HG02588 (cell line): ENCODE results near the gene DNAJC4.
A peak's percentile ranks its signal among the peaks of the same experiment; 100 is the strongest.

Experiments used
- ATAC-seq: cut with Tn5 transposase; IDR thresholded peaks from one replicate; pipeline ENCODE4 v1.9.1; 2021; ENCODE audit warnings: mild to moderate bottlenecking, moderate library complexity; ENCODE audit not compliant: unreplicated experiment

Gene DNAJC4, protein sequence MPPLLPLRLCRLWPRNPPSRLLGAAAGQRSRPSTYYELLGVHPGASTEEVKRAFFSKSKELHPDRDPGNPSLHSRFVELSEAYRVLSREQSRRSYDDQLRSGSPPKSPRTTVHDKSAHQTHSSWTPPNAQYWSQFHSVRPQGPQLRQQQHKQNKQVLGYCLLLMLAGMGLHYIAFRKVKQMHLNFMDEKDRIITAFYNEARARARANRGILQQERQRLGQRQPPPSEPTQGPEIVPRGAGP

GRCh38 chr11:64230171-64230984 is at the start of gene DNAJC4:
Gene DNAJC4, plus strand, starts transcription at chr11:64230548. Its CDS starts 307 bp downstream, at chr11:64230855.
- peak; percentile 35 for ATAC-seq

DNA sequence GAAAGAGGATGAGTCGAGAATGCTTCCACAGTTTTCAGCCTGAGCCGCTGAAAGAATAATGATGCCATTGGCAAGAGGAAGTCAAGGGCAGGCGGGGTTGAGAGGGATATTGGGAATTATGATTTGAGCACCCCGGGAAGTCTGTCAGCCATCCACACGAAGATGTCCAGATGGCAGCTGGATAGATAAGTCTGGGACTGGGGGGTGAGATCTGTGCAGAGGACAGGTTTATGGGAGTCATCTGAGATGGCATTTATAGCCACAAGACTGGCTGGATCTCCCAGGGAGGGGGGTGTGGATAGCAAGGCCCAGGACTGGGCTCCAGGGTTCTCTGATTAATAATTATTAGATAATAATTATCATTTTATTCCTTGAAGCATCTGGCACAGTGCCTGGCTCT is 49.5 kb upstream of the DNAJC4 start:
- no peak for ATAC-seq

GRCh38 chr11:64181506-64182411 is 48.6 kb upstream of the DNAJC4 start:
- no peak for ATAC-seq

- ATAC-seq = no peak
Measured at GRCh38 chr11:64183890-64184289, 46.5 kb upstream of the DNAJC4 start.

DNA sequence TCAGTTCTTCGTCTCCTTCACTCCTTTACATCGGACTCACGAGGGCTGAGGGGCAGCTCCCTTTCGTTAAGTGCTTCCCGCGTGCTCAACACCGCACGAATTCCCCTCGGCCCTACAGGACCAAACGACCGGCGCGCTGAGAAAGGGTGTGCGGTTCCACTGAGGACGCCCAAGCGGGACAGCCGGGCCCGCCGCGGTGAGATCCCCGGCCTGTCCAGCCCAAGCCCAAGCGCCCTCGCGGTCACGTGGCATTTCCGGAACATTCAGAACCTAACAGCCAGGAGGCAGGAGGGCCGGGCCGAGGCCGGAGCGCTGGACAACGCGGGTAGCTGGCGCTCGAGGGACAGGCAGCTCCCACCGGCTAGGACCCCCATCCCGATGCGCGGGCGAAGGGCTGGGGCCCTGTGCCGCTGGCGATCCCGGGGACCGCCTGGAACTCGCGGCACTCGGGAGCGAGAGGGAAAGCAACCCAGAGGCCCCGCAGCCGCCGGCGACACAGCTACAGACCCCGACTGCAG is 45.1 kb upstream of the DNAJC4 start:
- ATAC-seq = peak; percentile 22

GRCh38 chr11:64185693-64186491 is 44.5 kb upstream of the DNAJC4 start, which contains the start of gene STIP1:
Gene STIP1, plus strand, starts transcription at chr11:64186171. Its CDS starts 91 bp downstream, at chr11:64186262.
- peak; percentile 80 for ATAC-seq

- ATAC-seq = peak; percentile 2
Measured at GRCh38 chr11:64186492-64187165, 43.7 kb upstream of the DNAJC4 start.

GRCh38 chr11:64192434-64192833 is 37.9 kb upstream of the DNAJC4 start:
- no peak for ATAC-seq

DNA sequence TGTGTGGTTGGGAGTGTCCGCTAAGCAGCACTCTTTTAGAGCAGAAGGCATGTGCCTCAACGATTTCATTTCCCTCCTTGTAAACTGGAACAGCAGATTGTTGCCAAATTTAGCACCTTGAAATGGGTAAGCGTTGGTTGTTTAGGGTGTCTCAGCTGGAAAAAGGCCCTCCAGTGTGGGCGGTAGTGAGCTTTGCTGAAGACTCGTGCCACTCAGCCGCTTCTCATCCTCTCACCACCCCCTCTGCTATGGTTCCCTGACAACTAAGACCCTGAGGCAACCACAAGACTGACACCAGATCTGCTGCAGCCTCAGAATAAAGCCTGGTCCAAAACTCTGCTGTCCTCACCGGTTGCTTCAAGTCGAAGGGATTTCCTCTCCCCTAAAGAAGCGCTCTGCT is 33.7 kb upstream of the DNAJC4 start:
- ATAC-seq = no peak

- no peak for ATAC-seq
Measured at GRCh38 chr11:64198511-64198910, 31.8 kb upstream of the DNAJC4 start.

DNA sequence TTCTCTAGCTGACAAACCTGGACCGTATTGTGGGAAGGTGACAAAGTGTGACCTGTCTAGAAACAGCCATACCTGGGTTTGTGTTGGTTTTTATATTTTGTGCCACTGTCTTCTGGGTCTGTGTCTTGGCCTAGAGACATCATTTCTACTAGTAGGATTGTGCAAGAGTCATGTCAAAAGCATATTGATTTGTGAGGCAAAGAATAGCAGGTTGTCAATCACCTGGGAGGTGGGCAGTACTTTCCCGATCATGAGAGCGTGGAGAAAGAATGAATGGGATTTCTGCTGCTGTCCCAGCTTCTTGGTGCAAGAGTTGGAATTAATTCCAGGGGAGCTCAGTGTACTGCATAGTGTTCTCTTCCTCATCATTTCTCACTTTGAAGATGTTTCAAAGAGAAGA is 28.8 kb upstream of the DNAJC4 start:
- ATAC-seq = no peak

- no peak for ATAC-seq
Measured at GRCh38 chr11:64202992-64203391, 27.4 kb upstream of the DNAJC4 start.

DNA sequence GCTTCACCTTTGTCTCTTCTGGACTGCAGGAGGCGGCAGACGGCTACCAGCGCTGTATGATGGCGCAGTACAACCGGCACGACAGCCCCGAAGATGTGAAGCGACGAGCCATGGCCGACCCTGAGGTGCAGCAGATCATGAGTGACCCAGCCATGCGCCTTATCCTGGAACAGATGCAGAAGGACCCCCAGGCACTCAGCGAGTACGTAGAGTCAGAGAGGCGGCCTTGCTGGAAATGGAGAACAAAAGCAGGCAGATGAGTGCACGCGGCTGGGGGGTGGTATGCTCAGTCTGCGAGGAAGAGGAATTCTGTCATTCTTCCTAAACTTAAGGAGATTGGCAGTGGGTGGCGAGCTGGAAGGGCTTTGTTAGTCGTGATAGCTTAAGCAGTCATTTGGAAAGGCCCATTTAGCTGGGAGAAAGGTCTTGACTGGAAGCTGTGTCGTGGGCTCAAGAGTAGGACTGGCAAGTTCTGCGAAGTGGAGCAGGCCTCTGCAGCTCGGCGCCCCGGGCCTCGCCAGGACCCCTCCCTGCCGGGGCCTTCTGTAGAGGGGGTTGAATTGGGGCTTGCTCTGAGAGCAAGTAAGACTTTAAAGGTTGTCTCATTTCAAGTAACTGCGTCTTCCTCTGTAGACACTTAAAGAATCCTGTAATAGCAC is 26.8 kb upstream of the DNAJC4 start:
- no peak for ATAC-seq

DNA sequence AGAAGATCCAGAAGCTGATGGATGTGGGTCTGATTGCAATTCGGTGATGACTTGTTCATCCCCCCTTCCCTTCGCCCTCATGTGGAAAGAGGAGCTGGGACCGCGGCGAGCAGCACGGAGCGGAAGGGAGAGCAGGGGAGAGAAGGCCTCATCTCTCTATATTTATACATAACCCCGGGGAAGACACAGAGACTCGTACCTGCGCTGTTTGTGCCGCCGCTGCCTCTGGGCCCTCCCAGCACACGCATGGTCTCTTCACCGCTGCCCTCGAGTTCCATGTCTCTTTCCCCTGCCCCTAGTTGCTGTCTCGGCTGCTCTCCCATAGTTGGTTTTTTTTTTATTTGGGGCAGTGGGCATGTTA is 26.3 kb upstream of the DNAJC4 start:
- ATAC-seq = no peak

- no peak for ATAC-seq
Measured at GRCh38 chr11:64204464-64204989, 25.8 kb upstream of the DNAJC4 start.

DNA sequence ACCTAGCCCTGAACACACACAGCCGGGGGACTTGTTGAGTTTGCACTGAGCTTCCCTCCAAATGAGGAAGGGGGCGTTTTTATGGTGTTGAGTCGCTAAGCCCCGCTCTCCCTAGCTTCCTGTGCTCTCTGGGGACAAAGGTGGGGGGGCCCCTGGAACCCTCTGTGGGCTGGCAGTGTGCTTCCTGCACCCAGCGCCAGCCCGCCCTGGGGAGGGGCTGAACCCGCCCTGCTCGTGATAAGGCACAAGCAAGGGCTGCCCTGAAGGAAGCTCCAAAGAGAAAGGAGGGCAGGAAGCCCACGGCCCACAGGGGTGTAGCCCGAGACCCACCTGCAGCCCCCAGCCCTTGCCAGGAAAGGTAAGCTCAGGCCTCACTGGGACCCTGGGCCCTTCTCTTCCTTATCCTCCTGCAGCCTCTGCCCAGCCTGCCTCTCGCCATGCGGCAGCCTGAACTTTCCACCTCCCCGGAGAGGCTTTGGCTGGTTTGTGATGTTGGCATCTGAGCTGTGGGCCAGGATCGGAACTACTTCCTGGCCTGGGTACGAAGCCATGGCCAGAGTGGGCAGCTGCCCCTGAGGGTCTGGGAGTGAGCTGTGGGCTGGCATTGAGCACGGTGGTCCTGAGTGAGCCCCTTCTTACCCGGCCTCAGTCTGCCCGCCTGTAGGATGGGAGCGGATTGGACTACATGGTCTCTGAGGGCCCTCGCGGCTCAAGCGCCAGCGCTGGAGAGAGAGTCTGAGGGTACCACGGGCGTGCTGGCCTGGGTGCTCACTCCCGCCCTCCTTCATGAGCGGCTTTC is 23.7 kb upstream of the DNAJC4 start, which contains the start of gene FERMT3:
Gene FERMT3 (plus strand): TSS at position 265 of the 799 bp plus-strand sequence. CDS start 644 bp downstream, outside the sequence.
- peak; percentile 33 for ATAC-seq

- peak; percentile 39 for ATAC-seq
Measured at GRCh38 chr11:64207256-64208085, 22.9 kb upstream of the DNAJC4 start.
